HepG2 (cell line): ENCODE results near the gene RNF14. TPM values are rescaled to one million over a fixed set of nuclear protein-coding genes. Genes with fewer than 3 reads are reported as not detected.
A peak's percentile ranks its signal among the peaks of the same experiment; 100 is the strongest.

Experiments used
- ARNT2 ChIP-seq: sonication (generic); formaldehyde crosslinking; IDR thresholded peaks from 2 replicates; pipeline ENCODE4 v1.8.0; 2022; ENCODE audit warnings: mild to moderate bottlenecking, low read depth, missing genetic modification reagents, moderate library complexity
- ATM ChIP-seq: fragments of 450-650 bp; IDR thresholded peaks from 2 replicates; pipeline ENCODE4 v1.7.1; 2017; ENCODE audit warnings: mild to moderate bottlenecking, borderline replicate concordance
- HNF4G ChIP-seq, 2 experiments: sonication (generic) in 1 of 2; formaldehyde crosslinking in 1 of 2; IDR thresholded peaks; 2 replicates each; pipeline versions ENCODE4 v1.4.0 to v1.6.1; 2011 to 2020; ENCODE audit warnings: borderline replicate concordance in 2 of 2, low read depth in 2 of 2, mild to moderate bottlenecking in 2 of 2, low read length in 1 of 2, missing genetic modification reagents in 1 of 2, moderate library complexity in 1 of 2
- TAF1 ChIP-seq: sonication (generic); formaldehyde crosslinking; IDR thresholded peaks from 2 replicates; pipeline ENCODE4 v1.4.0; 2020; ENCODE audit warnings: missing genetic modification reagents
- ZNF496 ChIP-seq: sonication (generic); formaldehyde crosslinking; IDR thresholded peaks from 2 replicates; pipeline ENCODE4 v1.8.1; 2023; ENCODE audit warnings: mild to moderate bottlenecking, moderate library complexity, missing genetic modification reagents; ENCODE audit not compliant: insufficient replicate concordance
- ZNF652 ChIP-seq: IDR thresholded peaks from 2 replicates; pipeline ENCODE4 v1.6.1; 2016; ENCODE audit warnings: low read depth, borderline replicate concordance
- polyA plus RNA-seq, 8 experiments: library from polyadenylated mRNA; depleted of rRNA in 3 of 8; stranded (reverse) in 7 of 8; unstranded in 1 of 8; fragments of >200 nt; fragmentation: Illumina TruSeq in 4 of 8; extraction: Trizol in 4 of 8; gene quantifications; 2 replicates each; pipeline versions ENCODE4 v1.2.1 to v1.2.3, GENCODE V29; 2011 to 2016; ENCODE audit warnings: low read depth in 4 of 8, missing spikeins in 1 of 8, mixed read lengths in 1 of 8; ENCODE audit not compliant: insufficient read depth in 1 of 8
- total RNA-seq, 5 experiments: library from RNA; depleted of rRNA; stranded (reverse); fragments of >200 nt; fragmentation: Illumina TruSeq; extraction: Trizol; gene quantifications; 2 replicates each; pipeline ENCODE4 v1.2.3, GENCODE V29; 2016; ENCODE audit warnings: low read depth in 1 of 5
- TF ChIP-seq, protein P1 (sequence below): sonication (generic); formaldehyde crosslinking; IDR thresholded peaks from 2 replicates; pipeline ENCODE4 v1.5.0; 2020; ENCODE audit warnings: mild to moderate bottlenecking, missing genetic modification reagents, borderline replicate concordance
- TF ChIP-seq, protein P2 (sequence below): sonication (generic); formaldehyde crosslinking; IDR thresholded peaks from 2 replicates; pipeline ENCODE4 v1.8.1; 2022; ENCODE audit warnings: low read depth, mild to moderate bottlenecking, missing genetic modification reagents
- TF ChIP-seq, protein P3 (sequence below): sonication (generic); formaldehyde crosslinking; IDR thresholded peaks from 2 replicates; pipeline ENCODE4 v1.4.0; 2020; ENCODE audit warnings: missing genetic modification reagents
- TF ChIP-seq, protein P4 (sequence below): sonication (generic); formaldehyde crosslinking; IDR thresholded peaks from 2 replicates; pipeline ENCODE4 v1.4.0; 2020; ENCODE audit warnings: missing genetic modification reagents

Gene RNF14
- total and polyA plus RNA-seq, 2 of the 13 experiments (the other 11 are each of a cell fraction or from before 2014, with no cell fraction given), result 11.3 to 28.1 TPM

- TF ChIP-seq, protein P1, sequence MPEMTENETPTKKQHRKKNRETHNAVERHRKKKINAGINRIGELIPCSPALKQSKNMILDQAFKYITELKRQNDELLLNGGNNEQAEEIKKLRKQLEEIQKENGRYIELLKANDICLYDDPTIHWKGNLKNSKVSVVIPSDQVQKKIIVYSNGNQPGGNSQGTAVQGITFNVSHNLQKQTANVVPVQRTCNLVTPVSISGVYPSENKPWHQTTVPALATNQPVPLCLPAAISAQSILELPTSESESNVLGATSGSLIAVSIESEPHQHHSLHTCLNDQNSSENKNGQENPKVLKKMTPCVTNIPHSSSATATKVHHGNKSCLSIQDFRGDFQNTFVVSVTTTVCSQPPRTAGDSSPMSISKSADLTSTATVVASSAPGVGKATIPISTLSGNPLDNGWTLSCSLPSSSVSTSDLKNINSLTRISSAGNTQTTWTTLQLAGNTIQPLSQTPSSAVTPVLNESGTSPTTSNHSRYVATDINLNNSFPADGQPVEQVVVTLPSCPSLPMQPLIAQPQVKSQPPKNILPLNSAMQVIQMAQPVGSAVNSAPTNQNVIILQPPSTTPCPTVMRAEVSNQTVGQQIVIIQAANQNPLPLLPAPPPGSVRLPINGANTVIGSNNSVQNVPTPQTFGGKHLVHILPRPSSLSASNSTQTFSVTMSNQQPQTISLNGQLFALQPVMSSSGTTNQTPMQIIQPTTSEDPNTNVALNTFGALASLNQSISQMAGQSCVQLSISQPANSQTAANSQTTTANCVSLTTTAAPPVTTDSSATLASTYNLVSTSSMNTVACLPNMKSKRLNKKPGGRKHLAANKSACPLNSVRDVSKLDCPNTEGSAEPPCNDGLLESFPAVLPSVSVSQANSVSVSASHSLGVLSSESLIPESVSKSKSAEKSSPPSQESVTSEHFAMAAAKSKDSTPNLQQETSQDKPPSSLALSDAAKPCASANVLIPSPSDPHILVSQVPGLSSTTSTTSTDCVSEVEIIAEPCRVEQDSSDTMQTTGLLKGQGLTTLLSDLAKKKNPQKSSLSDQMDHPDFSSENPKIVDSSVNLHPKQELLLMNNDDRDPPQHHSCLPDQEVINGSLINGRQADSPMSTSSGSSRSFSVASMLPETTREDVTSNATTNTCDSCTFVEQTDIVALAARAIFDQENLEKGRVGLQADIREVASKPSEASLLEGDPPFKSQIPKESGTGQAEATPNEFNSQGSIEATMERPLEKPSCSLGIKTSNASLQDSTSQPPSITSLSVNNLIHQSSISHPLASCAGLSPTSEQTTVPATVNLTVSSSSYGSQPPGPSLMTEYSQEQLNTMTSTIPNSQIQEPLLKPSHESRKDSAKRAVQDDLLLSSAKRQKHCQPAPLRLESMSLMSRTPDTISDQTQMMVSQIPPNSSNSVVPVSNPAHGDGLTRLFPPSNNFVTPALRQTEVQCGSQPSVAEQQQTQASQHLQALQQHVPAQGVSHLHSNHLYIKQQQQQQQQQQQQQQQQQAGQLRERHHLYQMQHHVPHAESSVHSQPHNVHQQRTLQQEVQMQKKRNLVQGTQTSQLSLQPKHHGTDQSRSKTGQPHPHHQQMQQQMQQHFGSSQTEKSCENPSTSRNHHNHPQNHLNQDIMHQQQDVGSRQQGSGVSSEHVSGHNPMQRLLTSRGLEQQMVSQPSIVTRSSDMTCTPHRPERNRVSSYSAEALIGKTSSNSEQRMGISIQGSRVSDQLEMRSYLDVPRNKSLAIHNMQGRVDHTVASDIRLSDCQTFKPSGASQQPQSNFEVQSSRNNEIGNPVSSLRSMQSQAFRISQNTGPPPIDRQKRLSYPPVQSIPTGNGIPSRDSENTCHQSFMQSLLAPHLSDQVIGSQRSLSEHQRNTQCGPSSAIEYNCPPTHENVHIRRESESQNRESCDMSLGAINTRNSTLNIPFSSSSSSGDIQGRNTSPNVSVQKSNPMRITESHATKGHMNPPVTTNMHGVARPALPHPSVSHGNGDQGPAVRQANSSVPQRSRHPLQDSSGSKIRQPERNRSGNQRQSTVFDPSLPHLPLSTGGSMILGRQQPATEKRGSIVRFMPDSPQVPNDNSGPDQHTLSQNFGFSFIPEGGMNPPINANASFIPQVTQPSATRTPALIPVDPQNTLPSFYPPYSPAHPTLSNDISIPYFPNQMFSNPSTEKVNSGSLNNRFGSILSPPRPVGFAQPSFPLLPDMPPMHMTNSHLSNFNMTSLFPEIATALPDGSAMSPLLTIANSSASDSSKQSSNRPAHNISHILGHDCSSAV (CRISPR knock-in tag), result no peak
- no peak for TF ChIP-seq HNF4G (IDR thresholded peaks at IDR 0.05; ENCODE audit: borderline replicate concordance, low read depth, low read length)
- TF ChIP-seq HNF4G (CRISPR knock-in tag; IDR thresholded peaks at IDR 0.05; ENCODE audit: borderline replicate concordance, low read depth), result peak; percentile 52; the same call in 1 of the 2 replicates
- no peak for TF ChIP-seq ZNF496 (CRISPR knock-in tag)
- peak; percentile 95 for TF ChIP-seq TAF1
- TF ChIP-seq, protein P2, sequence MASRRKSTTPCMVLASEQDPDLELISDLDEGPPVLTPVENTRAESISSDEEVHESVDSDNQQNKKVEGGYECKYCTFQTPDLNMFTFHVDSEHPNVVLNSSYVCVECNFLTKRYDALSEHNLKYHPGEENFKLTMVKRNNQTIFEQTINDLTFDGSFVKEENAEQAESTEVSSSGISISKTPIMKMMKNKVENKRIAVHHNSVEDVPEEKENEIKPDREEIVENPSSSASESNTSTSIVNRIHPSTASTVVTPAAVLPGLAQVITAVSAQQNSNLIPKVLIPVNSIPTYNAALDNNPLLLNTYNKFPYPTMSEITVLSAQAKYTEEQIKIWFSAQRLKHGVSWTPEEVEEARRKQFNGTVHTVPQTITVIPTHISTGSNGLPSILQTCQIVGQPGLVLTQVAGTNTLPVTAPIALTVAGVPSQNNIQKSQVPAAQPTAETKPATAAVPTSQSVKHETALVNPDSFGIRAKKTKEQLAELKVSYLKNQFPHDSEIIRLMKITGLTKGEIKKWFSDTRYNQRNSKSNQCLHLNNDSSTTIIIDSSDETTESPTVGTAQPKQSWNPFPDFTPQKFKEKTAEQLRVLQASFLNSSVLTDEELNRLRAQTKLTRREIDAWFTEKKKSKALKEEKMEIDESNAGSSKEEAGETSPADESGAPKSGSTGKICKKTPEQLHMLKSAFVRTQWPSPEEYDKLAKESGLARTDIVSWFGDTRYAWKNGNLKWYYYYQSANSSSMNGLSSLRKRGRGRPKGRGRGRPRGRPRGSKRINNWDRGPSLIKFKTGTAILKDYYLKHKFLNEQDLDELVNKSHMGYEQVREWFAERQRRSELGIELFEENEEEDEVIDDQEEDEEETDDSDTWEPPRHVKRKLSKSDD (CRISPR knock-in tag), result no peak; the same call in 1 of the 2 replicates
- TF ChIP-seq ZNF652 (CRISPR knock-in tag), result no peak
- TF ChIP-seq, protein P3, sequence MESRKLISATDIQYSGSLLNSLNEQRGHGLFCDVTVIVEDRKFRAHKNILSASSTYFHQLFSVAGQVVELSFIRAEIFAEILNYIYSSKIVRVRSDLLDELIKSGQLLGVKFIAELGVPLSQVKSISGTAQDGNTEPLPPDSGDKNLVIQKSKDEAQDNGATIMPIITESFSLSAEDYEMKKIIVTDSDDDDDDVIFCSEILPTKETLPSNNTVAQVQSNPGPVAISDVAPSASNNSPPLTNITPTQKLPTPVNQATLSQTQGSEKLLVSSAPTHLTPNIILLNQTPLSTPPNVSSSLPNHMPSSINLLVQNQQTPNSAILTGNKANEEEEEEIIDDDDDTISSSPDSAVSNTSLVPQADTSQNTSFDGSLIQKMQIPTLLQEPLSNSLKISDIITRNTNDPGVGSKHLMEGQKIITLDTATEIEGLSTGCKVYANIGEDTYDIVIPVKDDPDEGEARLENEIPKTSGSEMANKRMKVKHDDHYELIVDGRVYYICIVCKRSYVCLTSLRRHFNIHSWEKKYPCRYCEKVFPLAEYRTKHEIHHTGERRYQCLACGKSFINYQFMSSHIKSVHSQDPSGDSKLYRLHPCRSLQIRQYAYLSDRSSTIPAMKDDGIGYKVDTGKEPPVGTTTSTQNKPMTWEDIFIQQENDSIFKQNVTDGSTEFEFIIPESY (CRISPR knock-in tag), result 0 out of 2 replicates have a peak, but pooled peaks have one; percentile 6
- no peak for TF ChIP-seq ATM
- peak; percentile 91 for TF ChIP-seq ARNT2 (CRISPR knock-in tag)
- TF ChIP-seq, protein P4, sequence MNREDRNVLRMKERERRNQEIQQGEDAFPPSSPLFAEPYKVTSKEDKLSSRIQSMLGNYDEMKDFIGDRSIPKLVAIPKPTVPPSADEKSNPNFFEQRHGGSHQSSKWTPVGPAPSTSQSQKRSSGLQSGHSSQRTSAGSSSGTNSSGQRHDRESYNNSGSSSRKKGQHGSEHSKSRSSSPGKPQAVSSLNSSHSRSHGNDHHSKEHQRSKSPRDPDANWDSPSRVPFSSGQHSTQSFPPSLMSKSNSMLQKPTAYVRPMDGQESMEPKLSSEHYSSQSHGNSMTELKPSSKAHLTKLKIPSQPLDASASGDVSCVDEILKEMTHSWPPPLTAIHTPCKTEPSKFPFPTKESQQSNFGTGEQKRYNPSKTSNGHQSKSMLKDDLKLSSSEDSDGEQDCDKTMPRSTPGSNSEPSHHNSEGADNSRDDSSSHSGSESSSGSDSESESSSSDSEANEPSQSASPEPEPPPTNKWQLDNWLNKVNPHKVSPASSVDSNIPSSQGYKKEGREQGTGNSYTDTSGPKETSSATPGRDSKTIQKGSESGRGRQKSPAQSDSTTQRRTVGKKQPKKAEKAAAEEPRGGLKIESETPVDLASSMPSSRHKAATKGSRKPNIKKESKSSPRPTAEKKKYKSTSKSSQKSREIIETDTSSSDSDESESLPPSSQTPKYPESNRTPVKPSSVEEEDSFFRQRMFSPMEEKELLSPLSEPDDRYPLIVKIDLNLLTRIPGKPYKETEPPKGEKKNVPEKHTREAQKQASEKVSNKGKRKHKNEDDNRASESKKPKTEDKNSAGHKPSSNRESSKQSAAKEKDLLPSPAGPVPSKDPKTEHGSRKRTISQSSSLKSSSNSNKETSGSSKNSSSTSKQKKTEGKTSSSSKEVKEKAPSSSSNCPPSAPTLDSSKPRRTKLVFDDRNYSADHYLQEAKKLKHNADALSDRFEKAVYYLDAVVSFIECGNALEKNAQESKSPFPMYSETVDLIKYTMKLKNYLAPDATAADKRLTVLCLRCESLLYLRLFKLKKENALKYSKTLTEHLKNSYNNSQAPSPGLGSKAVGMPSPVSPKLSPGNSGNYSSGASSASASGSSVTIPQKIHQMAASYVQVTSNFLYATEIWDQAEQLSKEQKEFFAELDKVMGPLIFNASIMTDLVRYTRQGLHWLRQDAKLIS (CRISPR knock-in tag), result 0 out of 2 replicates have a peak, but pooled peaks have one; percentile 62
Observed at GRCh38 chr5:141968914-141969608, at the start of gene RNF14 (continued).
